ENCODE results near the gene SELENOT. TPM values are rescaled to one million over a fixed set of nuclear protein-coding genes. Genes with fewer than 3 reads are reported as not detected.

SELENOT gene
- total RNA-seq, 1 donor: 87.9 TPM

DNA sequence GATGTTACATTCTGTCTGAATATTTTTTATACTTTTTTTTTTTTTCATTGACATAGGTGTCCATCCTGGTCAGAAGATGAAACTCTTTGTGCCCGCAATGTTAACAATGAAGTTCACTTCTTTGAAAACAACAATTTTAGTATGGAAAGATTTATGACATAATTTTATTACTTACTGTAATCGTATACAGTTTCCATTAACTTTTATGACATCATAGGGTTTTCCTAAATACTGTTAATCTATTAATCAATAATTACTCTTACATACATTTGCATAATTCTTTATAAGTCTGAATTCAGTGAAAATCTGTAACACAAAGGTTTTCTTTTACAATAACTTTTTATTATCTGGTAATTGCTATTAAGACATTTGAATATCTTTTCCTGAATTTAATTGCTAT is 38.9 kb upstream of the SELENOT start:
- DNase-seq (ENCODE audit: insufficient read length, low spot score, missing footprints): no peak
- H3K9me3 ChIP-seq (ENCODE audit: low read depth, low read length): no peaks in the 10 kb centered on the region
- TF ChIP-seq, protein P1, sequence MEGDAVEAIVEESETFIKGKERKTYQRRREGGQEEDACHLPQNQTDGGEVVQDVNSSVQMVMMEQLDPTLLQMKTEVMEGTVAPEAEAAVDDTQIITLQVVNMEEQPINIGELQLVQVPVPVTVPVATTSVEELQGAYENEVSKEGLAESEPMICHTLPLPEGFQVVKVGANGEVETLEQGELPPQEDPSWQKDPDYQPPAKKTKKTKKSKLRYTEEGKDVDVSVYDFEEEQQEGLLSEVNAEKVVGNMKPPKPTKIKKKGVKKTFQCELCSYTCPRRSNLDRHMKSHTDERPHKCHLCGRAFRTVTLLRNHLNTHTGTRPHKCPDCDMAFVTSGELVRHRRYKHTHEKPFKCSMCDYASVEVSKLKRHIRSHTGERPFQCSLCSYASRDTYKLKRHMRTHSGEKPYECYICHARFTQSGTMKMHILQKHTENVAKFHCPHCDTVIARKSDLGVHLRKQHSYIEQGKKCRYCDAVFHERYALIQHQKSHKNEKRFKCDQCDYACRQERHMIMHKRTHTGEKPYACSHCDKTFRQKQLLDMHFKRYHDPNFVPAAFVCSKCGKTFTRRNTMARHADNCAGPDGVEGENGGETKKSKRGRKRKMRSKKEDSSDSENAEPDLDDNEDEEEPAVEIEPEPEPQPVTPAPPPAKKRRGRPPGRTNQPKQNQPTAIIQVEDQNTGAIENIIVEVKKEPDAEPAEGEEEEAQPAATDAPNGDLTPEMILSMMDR (IDR thresholded peaks at IDR 0.05; ENCODE audit: extremely low read depth, low read depth, low read length): no peak
- H3K4me2 ChIP-seq (ENCODE audit: insufficient read depth, low read length): no peak overlapping the region
- no peak overlapping the region for H2AFZ ChIP-seq (ENCODE audit: low read length)
- no peaks in the 10 kb centered on the region for H3K4me1 ChIP-seq (ENCODE audit: insufficient read depth, low read length)
- no peaks in the 10 kb centered on the region for H3K79me2 ChIP-seq (ENCODE audit: insufficient read depth, low read length)
- no peak overlapping the region for H3K4me3 ChIP-seq (ENCODE audit: insufficient read depth, low read length)
- no peaks in the 10 kb centered on the region for H4K20me1 ChIP-seq (ENCODE audit: insufficient read depth, low read length)
- H3K36me3 ChIP-seq (ENCODE audit: insufficient read depth, low read length): peaks cover 42% of the 10 kb centered on the region
- H3K27me3 ChIP-seq (ENCODE audit: insufficient read depth, low read length): no peaks in the 10 kb centered on the region
- H3K27ac ChIP-seq (ENCODE audit: low read depth, low read length): no peak overlapping the region

DNA sequence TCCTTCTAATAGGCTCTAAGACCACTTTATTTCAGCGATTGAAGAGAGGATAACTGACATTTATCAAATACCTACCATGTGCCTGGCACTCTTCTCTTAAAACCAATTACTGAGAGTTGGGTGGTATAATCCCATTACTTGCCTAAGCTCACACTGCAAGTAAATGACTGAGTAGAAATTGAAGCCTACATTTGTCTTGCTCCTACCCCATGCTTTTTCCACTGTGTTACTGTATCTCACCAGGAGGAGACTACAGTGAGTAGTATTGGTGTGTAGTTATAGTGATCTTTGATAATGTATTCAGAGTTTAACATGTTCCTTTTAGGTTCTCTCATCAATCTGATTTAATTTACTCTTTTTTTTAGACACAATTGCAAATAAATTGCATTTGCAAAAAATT is 35.8 kb upstream of the SELENOT start:
- Histone ChIP-seq H4K20me1 (ENCODE audit: insufficient read depth, low read length) (no peaks in the 10 kb centered on the region), H2AFZ (ENCODE audit: low read length) (no peak overlapping the region), H3K9me3 (ENCODE audit: low read depth, low read length) (no peaks in the 10 kb centered on the region), H3K27ac (ENCODE audit: low read depth, low read length) (no peak overlapping the region), H3K27me3 (ENCODE audit: insufficient read depth, low read length) (no peaks in the 10 kb centered on the region), H3K79me2 (ENCODE audit: insufficient read depth, low read length) (no peaks in the 10 kb centered on the region), H3K4me1 (ENCODE audit: insufficient read depth, low read length) (no peaks in the 10 kb centered on the region), H3K4me3 (ENCODE audit: insufficient read depth, low read length) (no peak overlapping the region), H3K36me3 (ENCODE audit: insufficient read depth, low read length) (peaks cover 50% of the 10 kb centered on the region), H3K4me2 (ENCODE audit: insufficient read depth, low read length) (no peak overlapping the region)
- TF ChIP-seq, protein P1 (IDR thresholded peaks at IDR 0.05; ENCODE audit: extremely low read depth, low read depth, low read length): no peak
- DNase-seq (ENCODE audit: insufficient read length, low spot score, missing footprints): no peak

DNA sequence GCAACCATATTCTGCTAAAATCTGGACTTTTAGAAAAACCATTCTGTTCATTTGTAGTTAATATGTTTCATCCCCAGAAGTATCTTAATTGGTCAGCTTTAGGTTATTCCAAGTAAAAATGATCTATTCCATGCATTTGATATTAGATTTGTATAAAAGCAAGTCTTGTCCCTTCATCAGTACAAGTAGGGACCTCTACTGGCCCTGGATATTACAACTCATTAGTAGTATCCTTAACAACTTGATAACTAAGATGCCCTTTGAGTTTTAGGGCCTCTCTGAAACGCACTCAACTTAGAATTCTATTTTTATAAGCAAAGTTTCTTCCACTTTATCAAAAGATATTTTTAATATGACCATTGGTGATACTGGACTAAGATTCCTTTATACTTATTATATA is 25.3 kb upstream of the SELENOT start:
- Histone ChIP-seq H3K9me3 (ENCODE audit: low read depth, low read length) (no peaks in the 10 kb centered on the region), H3K4me3 (ENCODE audit: insufficient read depth, low read length) (no peak overlapping the region), H2AFZ (ENCODE audit: low read length) (no peak overlapping the region), H3K79me2 (ENCODE audit: insufficient read depth, low read length) (peaks cover 3% of the 10 kb centered on the region), H3K27me3 (ENCODE audit: insufficient read depth, low read length) (no peaks in the 10 kb centered on the region), H4K20me1 (ENCODE audit: insufficient read depth, low read length) (no peaks in the 10 kb centered on the region), H3K4me1 (ENCODE audit: insufficient read depth, low read length) (no peaks in the 10 kb centered on the region), H3K4me2 (ENCODE audit: insufficient read depth, low read length) (no peak overlapping the region), H3K36me3 (ENCODE audit: insufficient read depth, low read length) (peaks cover 55% of the 10 kb centered on the region), H3K27ac (ENCODE audit: low read depth, low read length) (no peak overlapping the region)
- peak; percentile 31 for DNase-seq (ENCODE audit: insufficient read length, low spot score, missing footprints)
- TF ChIP-seq, protein P1 (IDR thresholded peaks at IDR 0.05; ENCODE audit: extremely low read depth, low read depth, low read length): no peak

DNA sequence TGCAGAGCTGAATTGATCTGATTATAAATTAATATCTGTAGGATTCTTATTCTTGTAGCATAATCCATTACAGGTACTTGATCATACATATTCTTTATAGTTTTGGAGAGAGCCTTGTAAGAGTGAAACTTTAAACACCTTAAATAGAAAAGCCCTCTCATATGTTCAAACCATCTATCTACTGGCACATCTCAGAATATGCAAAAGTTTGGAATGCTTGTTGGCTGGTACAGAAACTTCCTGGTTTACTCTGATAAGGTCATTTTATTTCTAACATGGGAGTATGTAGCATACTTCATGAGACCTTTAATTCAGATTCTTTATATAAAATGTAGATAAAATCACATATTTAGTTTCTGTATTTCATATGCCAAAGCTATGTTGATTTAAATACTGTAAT is 21.9 kb upstream of the SELENOT start:
- Histone ChIP-seq H2AFZ (ENCODE audit: low read length) (no peak overlapping the region), H3K4me3 (ENCODE audit: insufficient read depth, low read length) (no peak overlapping the region), H3K27ac (ENCODE audit: low read depth, low read length) (no peak overlapping the region), H3K27me3 (ENCODE audit: insufficient read depth, low read length) (no peaks in the 10 kb centered on the region), H3K9me3 (ENCODE audit: low read depth, low read length) (no peaks in the 10 kb centered on the region), H3K4me1 (ENCODE audit: insufficient read depth, low read length) (no peaks in the 10 kb centered on the region), H3K4me2 (ENCODE audit: insufficient read depth, low read length) (no peak overlapping the region), H4K20me1 (ENCODE audit: insufficient read depth, low read length) (no peaks in the 10 kb centered on the region), H3K36me3 (ENCODE audit: insufficient read depth, low read length) (peaks cover 65% of the 10 kb centered on the region), H3K79me2 (ENCODE audit: insufficient read depth, low read length) (peaks cover 3% of the 10 kb centered on the region)
- DNase-seq (ENCODE audit: insufficient read length, low spot score, missing footprints): peak; percentile 51
- TF ChIP-seq, protein P1 (IDR thresholded peaks at IDR 0.05; ENCODE audit: extremely low read depth, low read depth, low read length): no peak
